Activated CD4-positive, CD25-positive, alpha-beta regulatory T cell treated with anti-CD3 and anti-CD28 coated beads, Interleukin-2, amount 50 U/mL, for 72 hours (primary cell): ENCODE measurements around the gene FOS.
A peak's percentile ranks its signal among the peaks of the same experiment; 100 is the strongest.

Source experiments
- DNase-seq: peaks from one replicate; pipeline ENCODE4 v3.0.0; 2021

FOS gene

GRCh38 chr14:75252254-75252837 lies 26.3 kb upstream of the FOS start:
- no peak for DNase-seq

- DNase-seq, result no peak
Measured at GRCh38 chr14:75254381-75254822, 24.2 kb upstream of the FOS start.

- no peak for DNase-seq
Measured at GRCh38 chr14:75254901-75255584, 23.6 kb upstream of the FOS start.

- no peak for DNase-seq
Measured at GRCh38 chr14:75258079-75258802, 20.4 kb upstream of the FOS start.

- DNase-seq, result peak; percentile 99
Measured at GRCh38 chr14:75258803-75259509, 19.7 kb upstream of the FOS start.

- no peak for DNase-seq
Measured at GRCh38 chr14:75259510-75259855, 19.1 kb upstream of the FOS start.

GRCh38 chr14:75260025-75260763 lies 18.4 kb upstream of the FOS start:
- no peak for DNase-seq

GRCh38 chr14:75261820-75262219 lies 16.8 kb upstream of the FOS start:
- no peak for DNase-seq

- DNase-seq, result no peak
Measured at GRCh38 chr14:75262641-75263040, 16.0 kb upstream of the FOS start.

GRCh38 chr14:75264036-75264435 lies 14.6 kb upstream of the FOS start:
- no peak for DNase-seq

- no peak for DNase-seq
Measured at GRCh38 chr14:75267141-75267721, 11.4 kb upstream of the FOS start.

- DNase-seq, result no peak
Measured at GRCh38 chr14:75268633-75269550, 9.7 kb upstream of the FOS start.

GRCh38 chr14:75271514-75271913 lies 7.1 kb upstream of the FOS start:
- DNase-seq, result no peak

- DNase-seq, result no peak
Measured at GRCh38 chr14:75273272-75274049, 5.2 kb upstream of the FOS start.

GRCh38 chr14:75274050-75274898 lies 4.4 kb upstream of the FOS start:
- DNase-seq, result no peak

GRCh38 chr14:75274899-75275569 lies 3.6 kb upstream of the FOS start:
- no peak for DNase-seq

GRCh38 chr14:75275598-75275997 lies 3.0 kb upstream of the FOS start:
- DNase-seq, result no peak

- peak; percentile 46 for DNase-seq
Measured at GRCh38 chr14:75277008-75277814, 1.4 kb upstream of the FOS start.
